Islet precursor cell (in vitro differentiated cells): Measurements from ENCODE around the gene CENPX.

Experiments
- DNase-seq: peaks from one replicate; pipeline ENCODE4 v3.0.0-alpha.2; 2018

CENPX gene

DNA sequence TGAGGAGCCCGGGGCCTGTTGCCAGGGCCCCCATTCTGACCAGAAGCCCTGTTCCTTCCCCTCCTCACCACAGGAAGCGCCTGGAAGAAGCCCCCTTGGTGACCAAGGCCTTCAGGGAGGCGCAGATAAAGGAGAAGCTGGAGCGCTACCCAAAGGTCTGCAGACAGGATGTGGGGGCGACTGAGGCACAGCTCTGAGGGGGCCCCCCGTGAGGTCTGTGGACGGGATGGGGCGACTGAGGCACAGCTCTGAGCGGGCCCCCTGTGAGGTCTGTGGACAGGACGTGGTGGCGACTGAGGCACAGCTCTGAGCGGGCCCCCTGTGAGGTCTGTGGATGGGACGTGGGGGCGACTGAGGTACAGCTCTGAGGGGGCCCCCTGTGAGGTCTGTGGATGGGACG is 13.3 kb downstream of the CENPX start:
- no peak for DNase-seq

DNA sequence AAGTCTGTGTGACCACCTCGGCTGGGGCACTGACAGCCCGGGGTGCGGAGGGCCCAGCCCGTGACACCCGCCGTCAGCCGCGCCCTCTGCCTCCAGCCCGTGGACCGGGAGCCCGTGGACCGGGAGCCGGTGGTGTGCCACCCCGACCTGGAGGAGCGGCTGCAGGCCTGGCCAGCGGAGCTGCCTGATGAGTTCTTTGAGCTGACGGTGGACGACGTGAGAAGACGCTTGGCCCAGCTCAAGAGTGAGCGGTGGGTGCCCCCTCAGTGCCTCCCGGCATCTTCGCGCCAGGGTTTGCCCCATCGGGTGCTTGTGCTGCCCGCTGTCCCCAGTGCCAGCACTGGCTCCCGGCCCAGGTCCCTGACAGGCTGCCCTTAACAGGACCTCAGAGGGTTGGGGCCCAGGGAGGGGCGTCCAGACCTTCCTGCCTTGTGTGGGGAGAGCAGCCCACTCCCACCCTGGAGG is 13.7 kb downstream of the CENPX start:
- DNase-seq, result no peak

DNA sequence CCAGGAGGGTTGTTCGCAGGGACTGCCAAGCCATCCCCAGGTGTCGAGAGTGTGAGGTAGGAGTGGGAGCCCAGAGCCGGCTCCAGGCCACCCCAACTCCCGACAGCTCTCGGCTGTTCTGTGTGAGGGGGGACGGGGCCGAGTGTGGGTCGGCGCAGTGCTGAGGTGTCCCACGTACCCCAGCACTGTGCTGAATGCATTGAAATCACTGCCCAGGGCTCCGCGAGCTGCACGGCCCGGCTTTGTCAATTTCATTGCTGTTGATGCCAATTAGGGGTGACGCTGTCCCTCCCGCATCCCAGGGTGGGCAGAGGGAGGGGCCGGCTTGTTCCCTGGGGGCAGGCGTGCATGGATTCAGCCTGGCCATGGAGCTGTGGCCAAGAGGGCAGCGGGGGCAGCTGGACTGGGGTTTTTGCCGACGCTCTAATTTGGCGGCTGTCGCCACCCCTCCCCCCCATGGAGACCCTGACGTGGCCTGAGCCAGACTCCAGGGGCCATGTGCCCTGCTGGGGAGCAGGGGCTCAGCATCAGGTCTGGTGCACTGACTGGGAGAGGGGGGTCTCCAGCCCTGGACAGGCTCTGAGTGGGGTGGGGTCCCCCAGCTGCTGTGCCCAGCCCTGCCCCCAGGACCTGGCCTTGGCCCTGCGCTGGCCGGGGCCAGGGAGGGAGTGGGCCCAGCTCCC is 14.3 kb downstream of the CENPX start:
- DNase-seq, result no peak

DNA sequence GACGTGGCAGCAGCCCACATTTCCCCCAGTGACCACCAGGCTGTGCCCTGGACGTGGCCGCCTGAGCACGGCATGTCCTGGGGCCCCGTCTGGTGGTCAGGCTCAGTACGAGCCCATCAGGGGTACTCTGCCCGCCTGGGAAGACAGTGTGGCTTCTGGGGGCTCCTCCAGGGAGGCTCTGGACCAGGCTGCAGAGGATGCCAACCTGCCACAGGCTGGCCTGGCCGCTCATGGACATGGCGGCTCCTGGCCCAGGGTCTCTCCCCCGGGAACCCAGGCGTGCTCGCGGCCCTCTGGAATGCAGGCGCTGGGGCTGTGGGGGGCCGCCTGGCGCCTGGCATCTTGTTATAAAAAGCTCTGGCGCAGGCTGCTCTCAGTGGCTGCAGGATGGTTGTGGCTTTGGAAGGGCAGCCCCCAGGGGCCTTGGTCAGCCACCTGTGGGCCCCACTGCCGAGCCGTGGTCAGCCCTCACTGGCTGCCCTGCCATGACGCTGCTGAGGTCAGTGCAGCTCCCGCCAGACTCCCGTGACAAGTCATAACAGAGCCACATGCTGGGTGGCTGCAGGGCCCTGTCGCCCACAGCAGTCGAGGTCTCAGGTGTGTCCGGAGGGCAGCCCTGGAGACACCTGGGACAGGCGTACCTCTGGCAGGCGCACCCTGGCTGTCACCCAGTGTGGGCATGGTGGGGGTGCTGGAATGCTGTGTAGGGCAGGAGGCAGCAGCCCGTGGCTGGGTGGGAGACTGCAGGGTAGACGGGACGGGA is 15.0 kb downstream of the CENPX start:
- DNase-seq, result no peak

DNA sequence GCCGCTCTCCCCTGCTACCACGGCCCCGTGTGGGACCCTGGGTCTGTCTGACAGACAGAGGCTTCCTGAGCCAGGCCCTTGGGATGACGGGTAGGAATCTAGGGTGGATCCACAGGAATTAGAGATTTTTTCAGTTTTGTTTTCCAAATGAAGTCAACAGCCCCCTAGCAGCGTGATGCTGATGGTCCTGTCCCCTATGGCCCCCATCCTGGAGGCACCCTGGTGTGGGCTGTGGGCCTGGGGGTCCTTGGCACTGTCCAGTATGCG is 15.5 kb downstream of the CENPX start:
- no peak for DNase-seq

DNA sequence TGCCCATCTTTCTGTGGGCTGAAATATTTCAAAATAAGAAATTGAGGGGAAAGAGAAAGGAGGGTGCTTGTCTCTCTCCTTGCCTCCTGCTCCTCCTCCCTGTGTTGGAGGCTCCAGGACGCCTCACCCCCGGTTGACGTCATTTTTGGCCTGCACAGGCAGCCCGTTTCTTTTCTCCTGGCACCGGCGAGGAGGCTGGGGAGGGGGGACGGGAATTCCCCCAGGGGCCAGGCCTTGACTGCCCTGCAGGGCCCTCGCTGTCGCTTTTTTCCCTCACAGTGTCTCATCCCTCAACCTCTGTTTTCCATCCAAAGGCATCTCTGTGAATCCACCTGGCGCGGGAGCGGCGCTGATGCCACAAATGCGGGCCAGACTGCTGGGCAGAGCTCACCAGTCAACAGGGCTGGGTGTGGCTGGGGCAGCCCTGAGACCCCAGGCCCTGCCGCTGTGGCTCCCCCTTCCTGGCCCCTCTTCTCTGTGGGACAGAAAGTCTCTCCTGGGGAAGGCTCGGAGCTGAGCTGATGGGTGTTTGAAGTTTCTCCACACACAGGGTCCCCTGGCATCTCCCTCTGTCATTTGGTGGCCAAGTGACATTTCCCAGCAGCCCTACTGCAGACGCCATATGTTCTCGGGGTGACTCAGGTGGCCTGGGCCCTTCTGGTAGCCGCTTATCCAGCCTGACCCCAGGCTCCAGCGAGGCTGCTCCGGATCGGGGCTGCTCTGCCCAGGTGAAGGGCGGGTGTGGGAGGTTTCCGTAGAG is 16.0 kb downstream of the CENPX start:
- DNase-seq, result no peak

DNA sequence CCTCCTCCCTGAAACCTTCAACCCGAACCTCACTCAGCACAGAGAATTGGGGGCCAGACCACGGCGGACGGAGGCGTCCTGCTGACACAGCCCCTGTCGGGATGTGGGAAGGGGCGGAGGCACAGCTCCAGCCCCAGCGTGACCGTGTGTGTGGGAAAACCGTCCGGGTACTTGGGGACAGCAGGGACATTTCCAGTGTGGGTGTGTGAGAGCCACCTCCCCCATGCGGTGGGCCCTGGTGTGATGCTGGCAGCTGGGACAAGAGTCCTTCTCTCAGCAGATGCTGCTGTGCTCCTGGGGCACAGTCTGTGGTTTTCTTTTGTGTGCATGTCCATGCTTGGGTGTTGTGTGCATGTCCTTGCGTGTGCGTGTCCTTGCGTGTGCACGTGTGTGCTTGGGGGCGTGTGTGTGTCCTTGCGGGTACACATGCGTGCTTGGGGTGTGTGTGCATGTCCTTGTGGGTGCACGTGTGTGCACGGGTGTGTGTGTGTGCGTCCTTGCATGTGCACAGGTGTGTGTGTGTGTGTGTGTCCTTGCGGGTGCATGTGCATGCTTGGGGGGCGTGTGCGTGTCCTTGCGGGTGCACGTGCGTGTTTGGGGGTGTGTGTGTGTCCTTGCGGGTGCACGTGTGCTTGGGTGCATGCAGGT is 16.9 kb downstream of the CENPX start:
- DNase-seq, result no peak

DNA sequence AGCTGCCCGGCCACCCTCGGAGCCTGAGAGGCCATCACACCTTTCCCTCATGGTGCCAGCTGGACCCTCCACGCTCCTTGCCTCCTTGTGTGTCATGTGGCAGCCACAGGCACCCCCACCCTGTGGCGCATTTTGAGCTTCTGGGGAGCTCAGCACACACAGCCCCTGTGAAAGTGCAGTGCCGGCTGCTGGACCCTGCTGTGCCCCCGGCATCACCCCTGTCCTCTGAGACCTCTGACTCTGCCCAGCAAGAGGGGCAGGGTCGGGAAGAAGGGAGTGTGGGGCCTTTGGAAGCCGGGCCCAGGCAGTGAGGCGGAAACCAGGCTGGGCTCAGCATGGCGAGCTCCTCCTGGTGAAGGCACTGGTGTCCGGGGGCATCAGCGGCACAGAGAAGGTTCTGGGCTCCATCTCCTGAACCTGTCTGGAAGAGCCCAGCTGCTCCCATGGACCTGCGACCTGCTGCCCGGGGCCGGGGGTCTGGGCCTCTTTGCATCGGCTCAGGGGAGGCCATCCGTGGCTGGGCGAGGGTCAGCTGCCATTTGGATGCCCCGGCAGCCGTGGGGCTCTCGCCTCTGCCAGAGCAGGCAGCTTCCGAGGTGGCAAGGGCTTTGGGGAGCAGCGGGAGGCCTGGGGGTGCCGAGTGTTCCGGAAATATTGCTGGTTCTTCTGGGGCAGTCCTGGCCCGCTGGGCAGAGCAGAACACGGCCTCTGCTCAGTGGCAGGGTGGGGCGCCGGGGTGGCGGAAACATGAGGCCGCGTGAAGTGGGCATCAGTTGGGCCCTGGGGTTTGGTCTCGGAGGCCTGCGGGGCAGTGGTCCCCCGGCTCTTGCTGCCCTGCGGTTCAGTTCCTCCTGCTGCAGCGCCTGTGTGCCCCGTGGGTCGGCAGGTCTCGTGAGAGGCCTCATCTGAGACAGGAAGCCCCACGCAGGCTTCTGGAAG is 17.9 kb downstream of the CENPX start:
- DNase-seq, result no peak

DNA sequence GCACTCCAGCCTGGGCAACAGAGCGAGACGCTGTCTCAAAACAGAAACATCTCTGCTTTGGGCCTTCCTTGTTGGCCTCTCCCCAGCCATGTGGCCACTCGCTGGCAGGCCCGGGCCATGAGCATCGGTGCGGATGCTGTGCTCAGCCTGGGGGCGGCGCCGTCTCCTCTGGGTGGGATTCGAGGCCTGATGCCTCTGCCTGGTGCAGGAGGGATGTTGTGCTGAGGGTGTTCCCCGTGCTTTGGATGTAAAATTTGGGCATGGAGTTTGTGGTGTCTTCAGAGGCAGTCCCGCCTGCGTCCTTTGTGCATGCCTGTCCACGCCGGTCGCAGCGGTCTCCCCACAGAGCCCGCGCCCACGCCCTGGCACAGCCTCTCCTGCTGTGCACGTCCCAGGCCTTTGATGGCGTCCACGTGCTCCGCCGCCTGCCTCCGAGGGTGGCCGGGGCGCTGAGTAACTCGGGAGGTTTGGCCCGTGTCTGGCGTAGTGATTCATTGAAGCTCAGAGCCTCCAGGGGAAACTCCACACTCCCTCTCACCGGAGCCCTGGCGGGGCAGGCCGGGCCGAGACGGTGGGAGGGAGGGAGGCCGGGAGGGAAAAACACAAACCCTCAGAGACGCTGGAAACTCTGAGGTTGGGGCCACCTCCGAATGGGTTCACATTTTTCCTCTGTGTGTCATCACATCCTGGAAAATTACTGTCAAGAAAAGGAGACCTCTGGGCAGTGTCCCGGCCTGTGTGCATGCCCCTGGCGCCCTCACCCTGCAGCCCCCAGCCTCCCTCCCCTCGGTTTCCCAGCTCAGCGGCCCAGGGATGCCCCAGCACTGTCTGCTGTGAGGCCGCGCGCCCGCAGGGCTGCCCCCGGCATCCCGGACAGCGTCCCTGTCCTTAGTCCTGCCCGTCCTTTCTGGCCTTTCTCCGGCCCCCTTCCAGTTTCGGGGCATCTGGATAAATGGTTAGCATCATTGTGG is 19.0 kb downstream of the CENPX start:
- peak; percentile 99 for DNase-seq

DNA sequence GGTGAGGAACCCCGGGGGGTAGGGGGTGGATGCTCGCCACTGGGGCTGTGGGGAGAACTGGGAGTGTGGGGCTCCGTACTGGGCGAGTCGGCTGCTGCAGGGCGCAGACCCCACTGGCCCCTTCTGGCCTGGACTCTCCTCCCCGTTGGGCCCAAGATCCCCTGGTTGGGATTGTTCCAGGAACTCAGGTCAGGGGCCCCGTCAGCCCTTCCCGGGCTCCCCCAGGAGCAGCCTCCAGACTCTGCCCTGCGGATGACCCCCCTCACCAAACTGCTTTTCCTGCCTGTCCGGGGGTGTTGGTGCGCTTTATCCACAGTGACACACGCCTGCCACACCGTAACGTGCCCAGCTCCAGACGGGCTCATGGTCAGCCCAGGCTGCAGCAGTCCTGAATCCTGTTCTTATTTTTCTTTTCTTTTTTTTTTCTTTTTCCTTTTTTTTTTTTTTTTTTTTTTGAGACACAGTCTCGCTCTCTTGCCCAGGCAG is 21.1 kb downstream of the CENPX start:
- DNase-seq, result no peak

DNA sequence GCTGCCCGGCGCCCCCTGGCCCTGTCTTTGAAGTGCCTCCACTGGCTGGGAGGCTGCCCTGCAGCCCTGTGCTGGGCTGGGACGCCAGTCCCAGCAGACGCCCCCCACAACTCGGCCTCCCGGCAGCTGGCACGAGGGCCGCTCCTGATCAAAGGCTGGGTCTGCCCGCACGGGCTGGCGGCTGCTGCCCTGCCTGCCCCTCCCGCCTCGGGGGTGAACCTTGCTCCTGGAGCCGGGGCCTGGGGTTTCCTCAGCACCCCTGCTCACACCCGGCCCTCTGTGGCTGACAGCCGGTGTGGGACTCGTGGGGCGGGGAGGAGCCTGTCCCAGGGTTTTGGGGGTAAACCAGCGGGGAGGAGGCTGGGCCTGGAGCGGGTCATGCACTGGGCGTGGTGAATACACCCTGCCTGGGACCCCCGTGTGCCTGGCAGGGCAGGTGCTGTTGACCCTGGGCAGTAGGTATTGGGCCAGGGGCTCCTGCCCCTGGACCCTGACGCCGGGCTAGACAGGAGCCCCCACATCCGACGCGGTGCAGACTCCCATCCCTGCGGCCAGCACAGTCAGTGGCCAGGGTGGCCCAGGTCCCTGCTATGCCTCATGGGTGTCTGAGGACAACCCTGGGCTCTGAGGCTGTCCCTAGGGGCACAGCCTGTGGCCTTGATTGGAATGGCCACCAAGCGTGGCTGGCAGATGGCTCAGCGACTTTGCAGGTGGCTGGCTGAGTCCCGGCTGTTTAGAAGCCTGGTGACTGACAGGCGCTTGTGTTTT is 21.7 kb downstream of the CENPX start:
- DNase-seq, result no peak

DNA sequence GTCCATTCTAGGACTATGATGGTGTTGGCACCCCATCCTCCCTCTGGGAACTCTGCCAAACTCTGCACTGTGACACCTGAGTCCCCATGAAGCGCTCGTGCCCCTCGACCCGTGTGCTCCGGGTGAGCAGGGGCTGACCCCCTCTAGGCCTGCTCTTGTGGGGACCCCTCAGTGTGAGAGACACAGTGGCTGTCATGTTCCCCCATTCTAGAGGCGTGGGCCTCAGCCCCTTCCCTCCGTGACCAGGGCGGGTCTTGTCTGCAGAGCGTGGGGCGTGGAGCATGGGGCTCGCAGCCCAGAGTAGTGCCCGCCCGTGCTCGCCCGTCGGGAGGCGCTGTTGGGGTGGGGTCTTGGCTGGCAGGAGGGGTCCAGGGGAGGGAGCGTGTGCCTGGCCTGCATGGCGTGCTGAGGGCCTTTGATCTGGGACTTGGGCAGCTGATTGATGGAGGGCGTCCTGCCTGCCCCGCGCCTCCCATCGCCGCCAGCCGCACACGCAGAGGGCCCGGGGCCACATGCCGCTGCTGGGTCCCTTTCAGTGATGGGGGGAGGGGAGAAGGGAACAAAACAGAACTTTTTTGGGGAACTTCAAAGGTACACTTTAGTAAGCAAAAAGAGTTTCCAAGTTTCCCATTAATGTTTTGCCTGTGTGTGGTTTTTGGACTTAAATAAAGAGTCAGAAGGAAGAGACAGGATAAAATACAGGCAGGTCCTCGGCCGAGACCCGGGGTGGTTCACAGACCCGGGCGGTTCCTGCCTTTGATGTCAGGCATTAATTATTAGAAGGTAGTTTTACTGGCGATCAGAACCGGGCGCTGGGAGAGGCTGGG is 22.5 kb downstream of the CENPX start:
- DNase-seq, result no peak

DNA sequence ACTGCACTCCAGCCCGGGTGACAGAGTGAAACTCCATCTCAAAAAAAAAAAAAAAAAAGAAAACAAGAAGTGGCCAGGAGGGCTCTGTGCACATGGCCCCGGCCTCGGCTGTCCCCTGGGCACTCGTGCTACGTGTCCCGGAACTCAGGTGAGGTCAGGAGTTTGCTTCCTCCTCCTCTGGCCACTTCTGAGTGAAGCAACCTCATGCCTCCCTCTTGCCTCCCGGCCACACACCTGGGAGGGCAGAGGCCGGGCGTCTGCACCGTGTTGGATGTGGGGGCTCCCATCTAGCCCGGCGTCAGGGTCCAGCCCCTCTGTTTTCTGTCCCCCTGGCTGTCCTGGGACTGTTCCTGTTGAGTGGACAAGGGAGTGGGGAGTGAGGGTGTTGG is 23.1 kb downstream of the CENPX start:
- no peak for DNase-seq

DNA sequence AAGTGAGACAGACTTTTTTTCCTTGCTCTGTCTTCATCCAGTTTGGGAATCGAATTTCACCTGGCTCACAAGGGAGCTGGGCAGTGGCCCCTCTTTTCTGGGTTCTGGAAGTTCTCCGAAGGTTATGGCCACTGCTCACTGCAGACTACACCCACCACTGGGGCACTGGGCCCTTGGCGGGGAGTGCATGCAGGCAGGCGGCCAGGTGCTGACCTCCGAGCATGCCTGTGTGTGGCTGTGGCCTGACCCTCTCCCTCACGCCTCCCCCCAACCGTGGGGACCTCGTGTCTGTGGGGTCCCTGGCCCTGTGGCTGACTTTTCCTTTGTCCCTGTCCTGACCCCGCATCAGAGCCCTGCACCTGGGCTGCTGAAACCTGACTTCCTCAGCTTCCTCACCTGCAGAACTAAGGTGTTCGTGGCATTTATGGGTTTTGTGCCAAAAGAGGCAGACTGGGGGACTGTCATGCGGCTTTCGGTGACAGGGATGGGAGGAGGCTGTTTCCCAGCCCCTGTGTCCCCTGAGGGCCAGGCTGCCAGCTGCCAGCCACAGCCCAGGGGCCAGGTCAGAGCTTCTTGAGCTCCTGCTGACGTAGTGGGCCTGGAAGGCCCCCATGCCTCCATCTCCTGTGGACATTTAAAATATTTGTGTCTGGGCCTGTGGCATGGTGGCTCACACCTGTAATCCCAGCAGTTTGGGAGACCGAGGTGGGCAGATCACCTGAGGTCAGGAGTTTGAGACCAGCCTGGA is 23.8 kb downstream of the CENPX start:
- no peak for DNase-seq

DNA sequence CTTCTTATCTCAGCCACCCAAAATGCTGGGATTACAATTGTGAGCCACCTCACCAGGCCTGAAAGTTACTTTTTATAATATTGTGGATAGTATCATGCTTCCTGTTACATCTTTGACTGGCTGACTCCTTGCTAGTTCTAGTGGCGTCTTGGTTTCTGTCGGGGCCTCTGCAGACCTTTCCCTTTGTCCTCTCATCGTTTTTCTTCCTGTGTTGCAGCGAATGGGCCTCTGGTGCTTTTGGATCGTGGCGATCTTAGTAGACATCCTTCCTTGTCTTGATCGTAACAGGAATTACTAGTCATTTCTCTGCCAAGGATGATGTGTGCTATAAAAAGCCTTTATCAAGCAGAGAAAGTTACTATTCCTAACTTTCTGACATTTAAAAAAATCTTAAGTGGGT is 24.5 kb downstream of the CENPX start:
- no peak for DNase-seq

DNA sequence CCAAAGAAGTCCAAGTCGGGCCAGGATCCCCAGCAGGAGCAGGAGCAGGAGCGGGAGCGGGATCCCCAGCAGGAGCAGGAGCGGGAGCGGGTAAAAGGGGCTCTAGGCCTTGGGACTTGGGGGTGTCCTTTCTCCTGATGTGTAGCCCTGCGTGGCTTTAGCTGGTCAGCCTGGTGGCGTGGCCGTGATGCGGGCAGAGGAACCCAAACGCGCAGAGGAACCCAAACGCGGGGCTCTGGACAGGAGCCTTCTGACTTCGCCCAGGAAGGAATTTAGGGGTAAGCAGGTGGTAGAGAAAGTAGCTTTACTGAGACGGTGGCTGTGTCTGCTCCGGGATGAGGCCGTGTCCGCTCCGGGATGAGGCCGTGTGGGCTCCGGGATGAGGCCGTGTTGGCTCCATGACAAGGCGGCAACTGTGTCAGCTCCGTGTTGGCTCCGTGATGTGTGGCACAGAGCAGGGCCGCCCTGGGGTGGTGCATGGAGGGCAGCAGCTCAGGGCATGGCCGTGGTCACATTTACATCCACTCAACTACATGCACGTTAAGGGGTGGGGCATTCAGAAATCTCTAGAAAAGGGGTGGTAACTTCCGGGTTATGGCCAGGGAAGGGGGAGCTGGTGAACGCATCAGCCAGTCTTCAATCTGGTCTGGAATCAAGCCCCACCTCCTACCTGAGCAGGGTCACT is 25.8 kb downstream of the CENPX start:
- DNase-seq, result no peak

DNA sequence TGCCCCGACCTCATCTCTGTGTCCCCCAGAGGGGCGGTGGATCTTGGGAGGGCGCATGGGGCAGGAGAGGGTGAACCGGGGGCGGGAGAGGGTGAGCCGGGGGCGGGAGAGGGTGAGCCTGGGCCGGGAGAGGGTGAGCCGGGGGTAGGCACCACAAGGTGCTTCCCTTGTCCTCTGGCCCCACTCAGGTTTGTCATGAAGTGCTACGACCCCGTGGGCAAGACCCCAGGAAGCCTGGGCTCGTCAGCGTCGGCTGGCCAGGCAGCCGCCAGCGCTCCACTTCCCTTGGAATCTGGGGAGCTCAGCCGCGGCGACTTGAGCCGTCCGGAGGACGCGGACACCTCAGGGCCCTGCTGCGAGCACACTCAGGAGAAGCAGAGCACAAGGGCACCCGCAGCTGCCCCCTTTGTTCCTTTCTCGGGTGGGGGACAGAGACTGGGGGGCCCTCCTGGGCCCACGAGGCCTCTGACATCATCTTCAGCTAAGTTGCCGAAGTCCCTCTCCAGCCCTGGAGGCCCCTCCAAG is 26.4 kb downstream of the CENPX start:
- DNase-seq, result no peak
